Smooth muscle cell (in vitro differentiated cells): ENCODE measurements around the gene PEX5L. TPM values are rescaled to one million over a fixed set of nuclear protein-coding genes. Genes with fewer than 3 reads are reported as not detected.
A peak's percentile ranks its signal among the peaks of the same experiment; 100 is the strongest.

Source experiments
- DNase-seq: peaks from one replicate; lab custom pipeline; 2025; ENCODE audit not compliant: unreplicated experiment; lab: John Stamatoyannopoulos, UW
- H2AFZ ChIP-seq: fragments of 200-600 bp; sonication (generic); 2 replicates; pipeline ENCODE4 v1.6.0; 2016; ENCODE audit warnings: antibody characterized with exemption, low read depth, mild to moderate bottlenecking
- H3F3A ChIP-seq: fragments of 200-600 bp; sonication (generic); 2 replicates; pipeline ENCODE4 v1.6.0; 2017; ENCODE audit warnings: antibody characterized with exemption, low read depth
- H3K27ac ChIP-seq: fragments of 200-600 bp; sonication (generic); 2 replicates; pipeline ENCODE4 v1.5.1; 2016; ENCODE audit warnings: low read depth, mild to moderate bottlenecking
- H3K27me3 ChIP-seq: fragments of 200-600 bp; sonication (generic); 2 replicates; pipeline ENCODE4 v1.6.1; 2016; ENCODE audit warnings: low read depth, mild to moderate bottlenecking
- H3K36me3 ChIP-seq: fragments of 200-600 bp; sonication (generic); 2 replicates; pipeline ENCODE4 v1.5.1; 2016; ENCODE audit warnings: low read depth
- H3K4me1 ChIP-seq: fragments of 200-600 bp; sonication (generic); 2 replicates; pipeline ENCODE4 v1.5.1; 2016; ENCODE audit warnings: low read depth
- H3K4me2 ChIP-seq: fragments of 200-600 bp; sonication (generic); 2 replicates; pipeline ENCODE4 v1.6.0; 2016; ENCODE audit warnings: mild to moderate bottlenecking
- H3K4me3 ChIP-seq: fragments of 200-600 bp; sonication (generic); 2 replicates; pipeline ENCODE4 v1.5.1; 2016; ENCODE audit warnings: mild to moderate bottlenecking
- H3K79me2 ChIP-seq: fragments of 200-600 bp; sonication (generic); 2 replicates; pipeline ENCODE4 v1.6.0; 2016; ENCODE audit warnings: low read depth, mild to moderate bottlenecking
- H3K9ac ChIP-seq: fragments of 200-600 bp; sonication (generic); 2 replicates; pipeline ENCODE4 v1.6.0; 2016; ENCODE audit warnings: low read depth
- H3K9me3 ChIP-seq: fragments of 200-600 bp; sonication (generic); replicated peaks from 2 replicates; pipeline ENCODE4 v1.5.1; 2016; ENCODE audit warnings: low read depth
- H4K20me1 ChIP-seq: fragments of 200-600 bp; sonication (generic); 2 replicates; pipeline ENCODE4 v1.6.0; 2016; ENCODE audit warnings: low read depth
- WGBS: methylation state at CpG from one replicate; pipeline ENCODE4 v1.1.7; 2016; ENCODE audit warnings: low lambda C conversion rate; 5-methylcytosine and 5-hydroxymethylcytosine counted together
- polyA plus RNA-seq: library from polyadenylated mRNA; unstranded; fragments of >200 nt; fragmentation: Nextera tagmentation; extraction: Ambion mirVana; gene quantifications from 2 replicates; pipeline ENCODE4 v1.2.1, GENCODE V29; 2016
- total RNA-seq: library from RNA; depleted of rRNA; stranded (reverse); fragments of >200 nt; gene quantifications from 2 replicates; pipeline ENCODE4 v1.2.3, GENCODE V29; 2014
- TF ChIP-seq, protein P1 (sequence below): fragments of 200-600 bp; sonication (generic); IDR thresholded peaks from 2 replicates; pipeline ENCODE4 v1.5.1; 2017; ENCODE audit warnings: borderline replicate concordance, mild to moderate bottlenecking, antibody characterized with exemption; ENCODE audit not compliant: insufficient read depth, poor library complexity, severe bottlenecking

The PEX5L gene
- total and polyA plus RNA-seq, 2 experiments from 2014 or later: not detected

DNA sequence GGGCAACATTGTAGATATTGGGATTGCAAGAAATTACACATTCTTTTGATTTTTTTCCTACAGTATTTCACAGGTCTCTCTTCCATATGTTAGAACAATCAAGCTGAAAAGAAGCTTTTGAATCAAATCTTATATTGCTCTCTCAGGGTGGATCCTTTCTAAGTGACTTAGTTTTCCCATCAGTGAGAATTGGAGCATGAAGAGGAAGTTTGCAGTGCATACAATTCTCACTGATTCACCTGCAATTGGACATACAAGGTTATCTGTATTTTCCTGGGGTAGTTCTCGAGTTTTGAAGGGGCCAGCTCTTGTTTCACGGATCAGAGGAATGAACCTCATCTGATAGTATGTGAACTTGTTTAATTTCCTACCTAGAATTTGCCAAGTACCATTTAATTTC is 150.8 kb downstream of the PEX5L start:
- Histone ChIP-seq H3K27ac (no peak overlapping the region), H3K9ac (no peak overlapping the region), H3K4me1 (peaks cover 30% of the 10 kb centered on the region), H3K4me3 (no peak overlapping the region), H2AFZ (peak overlapping the region; percentile 35), H3K36me3 (no peaks in the 10 kb centered on the region), H3K79me2 (no peaks in the 10 kb centered on the region), H3K27me3 (no peaks in the 10 kb centered on the region), H4K20me1 (no peaks in the 10 kb centered on the region), H3F3A (no peaks in the 10 kb centered on the region), H3K4me2 (no peak overlapping the region), H3K9me3 (no peaks in the 10 kb centered on the region)
- WGBS: 76% methylated on average over 2 of the region's 2 CpGs
- DNase-seq: no peak
- TF ChIP-seq, protein P1, sequence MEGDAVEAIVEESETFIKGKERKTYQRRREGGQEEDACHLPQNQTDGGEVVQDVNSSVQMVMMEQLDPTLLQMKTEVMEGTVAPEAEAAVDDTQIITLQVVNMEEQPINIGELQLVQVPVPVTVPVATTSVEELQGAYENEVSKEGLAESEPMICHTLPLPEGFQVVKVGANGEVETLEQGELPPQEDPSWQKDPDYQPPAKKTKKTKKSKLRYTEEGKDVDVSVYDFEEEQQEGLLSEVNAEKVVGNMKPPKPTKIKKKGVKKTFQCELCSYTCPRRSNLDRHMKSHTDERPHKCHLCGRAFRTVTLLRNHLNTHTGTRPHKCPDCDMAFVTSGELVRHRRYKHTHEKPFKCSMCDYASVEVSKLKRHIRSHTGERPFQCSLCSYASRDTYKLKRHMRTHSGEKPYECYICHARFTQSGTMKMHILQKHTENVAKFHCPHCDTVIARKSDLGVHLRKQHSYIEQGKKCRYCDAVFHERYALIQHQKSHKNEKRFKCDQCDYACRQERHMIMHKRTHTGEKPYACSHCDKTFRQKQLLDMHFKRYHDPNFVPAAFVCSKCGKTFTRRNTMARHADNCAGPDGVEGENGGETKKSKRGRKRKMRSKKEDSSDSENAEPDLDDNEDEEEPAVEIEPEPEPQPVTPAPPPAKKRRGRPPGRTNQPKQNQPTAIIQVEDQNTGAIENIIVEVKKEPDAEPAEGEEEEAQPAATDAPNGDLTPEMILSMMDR: no peak

DNA sequence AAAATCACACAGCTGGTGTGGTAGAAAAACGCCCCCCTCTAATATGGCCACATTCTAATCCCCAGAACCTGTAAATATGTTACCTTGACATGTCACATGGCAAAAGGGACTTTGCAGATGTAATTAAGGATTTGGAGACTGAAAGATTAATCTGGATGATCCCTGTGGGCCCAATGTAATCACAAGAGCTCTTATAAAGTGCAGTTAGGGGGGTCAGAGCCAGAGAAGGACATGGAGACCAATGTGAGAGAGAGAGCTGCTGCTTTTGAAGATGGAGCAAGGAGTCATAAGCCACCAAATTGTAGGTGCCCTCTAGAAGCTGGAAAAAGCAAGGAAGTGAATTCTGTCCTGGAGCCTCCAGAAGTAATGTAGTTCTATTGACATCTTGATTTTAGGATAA is 152.6 kb downstream of the PEX5L start:
- no peak overlapping the region for H3K4me2 ChIP-seq
- H3K9me3 ChIP-seq: no peaks in the 10 kb centered on the region
- H2AFZ ChIP-seq: no peak overlapping the region
- no peak overlapping the region for H3K27ac ChIP-seq
- H3K4me1 ChIP-seq: peaks cover 40% of the 10 kb centered on the region
- DNase-seq: no peak
- H3K9ac ChIP-seq: no peak overlapping the region
- no peaks in the 10 kb centered on the region for H3F3A ChIP-seq
- no peaks in the 10 kb centered on the region for H3K79me2 ChIP-seq
- no peaks in the 10 kb centered on the region for H4K20me1 ChIP-seq
- H3K36me3 ChIP-seq: no peaks in the 10 kb centered on the region
- no peak overlapping the region for H3K4me3 ChIP-seq
- TF ChIP-seq, protein P1: no peak
- no peaks in the 10 kb centered on the region for H3K27me3 ChIP-seq
- 74% methylated on average over 1 of the region's 1 CpG for WGBS

DNA sequence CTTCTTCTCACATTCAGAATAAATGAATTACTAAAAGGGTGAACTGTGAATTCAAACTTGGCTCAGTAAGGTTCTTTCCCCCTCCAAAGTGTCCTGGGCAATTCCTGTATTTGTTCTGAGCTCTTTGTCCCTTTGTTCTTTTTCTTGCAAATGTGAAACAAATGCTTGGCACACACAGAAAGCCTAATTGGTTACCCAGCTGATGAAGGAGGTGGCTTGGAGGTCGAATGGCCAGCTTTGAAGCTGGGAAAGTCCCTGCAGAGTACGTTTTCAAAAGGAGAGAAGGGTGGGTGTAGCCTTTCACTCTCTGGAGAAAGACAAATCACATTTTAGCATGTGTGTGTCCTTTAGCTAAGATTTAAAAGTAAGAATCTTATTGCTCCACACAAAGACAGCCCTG is 154.4 kb downstream of the PEX5L start:
- H3F3A ChIP-seq: no peaks in the 10 kb centered on the region
- no peaks in the 10 kb centered on the region for H3K36me3 ChIP-seq
- WGBS: 25% methylated on average over 2 of the region's 2 CpGs
- H3K4me3 ChIP-seq: no peak overlapping the region
- no peak overlapping the region for H3K9ac ChIP-seq
- peaks cover 29% of the 10 kb centered on the region for H3K4me1 ChIP-seq
- DNase-seq: no peak
- H2AFZ ChIP-seq: peak overlapping the region; percentile 68
- H3K4me2 ChIP-seq: no peak overlapping the region
- TF ChIP-seq, protein P1: no peak
- no peaks in the 10 kb centered on the region for H3K9me3 ChIP-seq
- H3K27ac ChIP-seq: no peak overlapping the region
- H3K79me2 ChIP-seq: no peaks in the 10 kb centered on the region
- H3K27me3 ChIP-seq: peaks cover 4% of the 10 kb centered on the region
- H4K20me1 ChIP-seq: no peaks in the 10 kb centered on the region

DNA sequence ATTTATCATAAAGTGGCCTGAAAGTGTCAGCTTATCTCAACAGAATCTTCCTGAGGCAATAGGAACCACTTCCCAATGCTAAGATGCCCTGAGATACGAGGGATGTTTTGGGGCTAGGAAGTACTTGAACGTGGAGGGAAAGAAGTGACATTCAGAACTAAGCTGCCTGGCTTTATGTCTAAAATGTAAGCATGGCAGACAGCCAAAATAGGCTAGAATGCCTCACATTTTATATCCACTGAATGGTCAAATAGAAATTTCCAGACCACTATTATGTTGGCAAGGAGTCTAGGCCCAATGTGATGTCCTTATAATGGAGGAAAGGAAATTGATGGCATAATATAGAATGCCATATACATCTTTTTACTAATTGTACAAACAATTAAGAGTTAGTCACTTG is 154.9 kb downstream of the PEX5L start:
- DNase-seq: no peak
- no peaks in the 10 kb centered on the region for H3F3A ChIP-seq
- H2AFZ ChIP-seq: no peak overlapping the region
- no peaks in the 10 kb centered on the region for H4K20me1 ChIP-seq
- no peaks in the 10 kb centered on the region for H3K9me3 ChIP-seq
- H3K36me3 ChIP-seq: no peaks in the 10 kb centered on the region
- no peak overlapping the region for H3K4me2 ChIP-seq
- H3K27me3 ChIP-seq: peaks cover 4% of the 10 kb centered on the region
- H3K27ac ChIP-seq: no peak overlapping the region
- TF ChIP-seq, protein P1: no peak
- H3K4me1 ChIP-seq: peaks cover 29% of the 10 kb centered on the region
- H3K9ac ChIP-seq: no peak overlapping the region
- H3K4me3 ChIP-seq: no peak overlapping the region
- H3K79me2 ChIP-seq: no peaks in the 10 kb centered on the region
- WGBS: 53% methylated on average over 2 of the region's 2 CpGs
